B cell (primary cell): ENCODE measurements around the gene MVD. TPM values are rescaled to one million over a fixed set of nuclear protein-coding genes. Genes with fewer than 3 reads are reported as not detected.

ENCODE experiments used
- ATAC-seq: fragments of 200-7000 bp; cut with Tn5 transposase; one replicate; pipeline ENCODE4 v1.10.0; 2021; ENCODE audit warnings: low read depth, mild to moderate bottlenecking, moderate number of reproducible peaks, moderate library complexity
- CTCF ChIA-PET: fragments of 350-600 bp; sonication (Branson Sonifier 250); formaldehyde crosslinking; loops from one replicate; lab custom pipeline; 2021; ENCODE audit warnings: antibody characterized with exemption, inconsistent platforms; lab: Charles Lee
- POLR2A ChIA-PET: fragments of 350-600 bp; sonication (Branson Sonifier 250); formaldehyde crosslinking; loops from one replicate; lab custom pipeline; 2021; ENCODE audit warnings: antibody characterized with exemption; lab: Charles Lee
- DNase-seq: peaks from one replicate; pipeline ENCODE4 v3.0.0; 2013
- H2AFZ ChIP-seq: 2 replicates; pipeline ENCODE4 v1.6.1; 2012; ENCODE audit warnings: mild to moderate bottlenecking, low read depth, low read length; ENCODE audit not compliant: insufficient read depth, poor library complexity, severe bottlenecking
- H3K27ac ChIP-seq, 2 donors: 1 replicate in 1 of 2; 2 replicates in 1 of 2; pipeline ENCODE4 v1.5.1; 2012 to 2013; ENCODE audit warnings: low read length in 2 of 2, mild to moderate bottlenecking in 2 of 2, moderate library complexity in 1 of 2
- H3K27me3 ChIP-seq, 4 experiments: fragments of 200-600 bp in 1 of 4; sonication (generic) in 1 of 4; replicated peaks in 1 of 4; 1 replicate in 2 of 4; 2 replicates in 2 of 4; pipeline versions ENCODE4 v1.6.1 to v1.7.0; 2013 to 2016; ENCODE audit warnings: low read length in 3 of 4, mild to moderate bottlenecking in 2 of 4, mixed read lengths in 1 of 4, moderate library complexity in 1 of 4; ENCODE audit not compliant: insufficient read depth in 4 of 4, control insufficient read depth in 3 of 4; ENCODE audit errors: control extremely low read depth in 1 of 4
- H3K36me3 ChIP-seq, 2 experiments: replicated peaks in 1 of 2; 1 replicate in 1 of 2; 2 replicates in 1 of 2; pipeline versions ENCODE4 v1.6.1 to v1.7.1; 2013; ENCODE audit warnings: low read length in 1 of 2; ENCODE audit not compliant: insufficient read depth in 2 of 2, control insufficient read depth in 1 of 2; ENCODE audit errors: control extremely low read depth in 1 of 2, extremely low read depth in 1 of 2
- H3K4me1 ChIP-seq, 2 donors: fragments of 200-600 bp in 1 of 2; sonication (generic) in 1 of 2; 1 replicate in 1 of 2; 2 replicates in 1 of 2; pipeline versions ENCODE4 v1.5.1 to v1.6.1; 2013 to 2017; ENCODE audit warnings: low read length in 2 of 2; ENCODE audit not compliant: control insufficient read depth in 2 of 2, insufficient read depth in 2 of 2
- H3K4me2 ChIP-seq: replicated peaks from 2 replicates; pipeline ENCODE3; 2012; ENCODE audit warnings: mild to moderate bottlenecking, low read depth, low read length; ENCODE audit not compliant: poor library complexity, severe bottlenecking
- H3K4me3 ChIP-seq, 5 experiments: fragments of 200-600 bp in 1 of 5; sonication (generic) in 1 of 5; 1 replicate in 3 of 5; 2 replicates in 2 of 5; pipeline versions ENCODE4 v1.5.1 to v1.7.0; 2011 to 2016; ENCODE audit warnings: low read length in 4 of 5, mild to moderate bottlenecking in 4 of 5, low read depth in 2 of 5, control low read depth in 1 of 5, moderate library complexity in 1 of 5; ENCODE audit not compliant: insufficient read depth in 1 of 5; ENCODE audit errors: control extremely low read depth in 1 of 5, extremely low read depth in 1 of 5
- H3K79me2 ChIP-seq: fragments of 200-600 bp; sonication (generic); one replicate; pipeline ENCODE4 v1.6.0; 2016; ENCODE audit warnings: low read length; ENCODE audit not compliant: control insufficient read depth, insufficient read depth
- H3K9ac ChIP-seq: fragments of 200-600 bp; sonication (generic); 2 replicates; pipeline ENCODE4 v1.6.1; 2017; ENCODE audit warnings: mild to moderate bottlenecking, low read length, moderate library complexity
- H3K9me3 ChIP-seq, 3 donors: one replicate each; pipeline versions ENCODE4 v1.6.1 to v1.7.1; 2013; ENCODE audit warnings: low read length in 2 of 3; ENCODE audit not compliant: control insufficient read depth in 2 of 3, insufficient read depth in 1 of 3; ENCODE audit errors: control extremely low read depth in 1 of 3
- H4K20me1 ChIP-seq: 2 replicates; pipeline ENCODE4 v1.6.0; 2012; ENCODE audit warnings: mild to moderate bottlenecking, low read length; ENCODE audit not compliant: insufficient read depth, control insufficient read depth, poor library complexity, severe bottlenecking
- H3K27ac Mint-ChIP-seq: one replicate; pipeline ENCODE4 v1.8.0; 2021; ENCODE audit warnings: mixed read lengths
- H3K27me3 Mint-ChIP-seq: one replicate; pipeline ENCODE4 v1.8.0; 2021; ENCODE audit warnings: mixed read lengths
- H3K4me1 Mint-ChIP-seq: one replicate; pipeline ENCODE4 v1.8.0; 2021; ENCODE audit warnings: mixed read lengths
- H3K4me3 Mint-ChIP-seq: one replicate; pipeline ENCODE4 v1.8.0; 2021; ENCODE audit warnings: mixed read lengths
- H3K9me3 Mint-ChIP-seq: one replicate; pipeline ENCODE4 v1.8.0; 2022; ENCODE audit warnings: mixed read lengths; ENCODE audit not compliant: insufficient read depth
- CTCF ChIP-seq: fragments of 200-600 bp; IDR thresholded peaks from one replicate; pipeline ENCODE4 v1.8.0; 2022; ENCODE audit warnings: antibody characterized with exemption, mild to moderate bottlenecking
- EZH2 ChIP-seq: IDR thresholded peaks from 2 replicates; pipeline ENCODE4 v1.6.1; 2012; ENCODE audit warnings: borderline replicate concordance, low read depth, mild to moderate bottlenecking, moderate library complexity, low read length; ENCODE audit not compliant: insufficient read depth, poor library complexity, severe bottlenecking
- whole genome bisulfite sequencing: methylation state at CpG from one replicate; pipeline ENCODE4 v1.1.5; 2013; ENCODE audit warnings: missing lambda C conversion rate; ENCODE audit not compliant: insufficient coverage; 5-methylcytosine and 5-hydroxymethylcytosine counted together
- intact Hi-C: fragments of 100-400 bp; cut with micrococcal nuclease; formaldehyde crosslinking; loops from one replicate; pipeline ENCODE4 v1.10.0; 2022
- polyA plus RNA-seq: library from polyadenylated mRNA; depleted of rRNA; stranded (reverse); fragments of >200 nt; gene quantifications from 2 replicates; pipeline ENCODE4 v1.2.3, GENCODE V29; 2012
- total RNA-seq, 2 donors: library from RNA; stranded (reverse); fragments of 120-200 nt in 1 of 2; gene quantifications; 1 replicate in 1 of 2; 2 replicates in 1 of 2; pipeline versions ENCODE4 v1.2.3 to v1.2.4, GENCODE V29; 2013 to 2022

Gene MVD
- total and polyA plus RNA-seq, 2 donors (not counting 1 experiment from before 2014, with no cell fraction given), result 40.9 to 95.4 TPM

GRCh38 chr16:88701581-88702370 is 38.9 kb upstream of the MVD start:
- Histone ChIP-seq H3K4me1 (peaks cover 62 to 86% of the 10 kb centered on the region in 2 donors), H3K79me2 (peaks cover 64% of the 10 kb centered on the region), H2AFZ (peak overlapping the region; percentile 44), H3K9me3 (no peaks in the 10 kb centered on the region), H3K36me3 (peaks cover 0 to 34% of the 10 kb centered on the region in 2 experiments), H3K27ac (peak overlapping the region; percentile 84 to 91), H3K4me2 (peak overlapping the region; percentile 98), H3K27me3 (no peaks in the 10 kb centered on the region), H4K20me1 (peaks cover 18% of the 10 kb centered on the region), H3K9ac (peak overlapping the region; percentile 60), H3K4me3 (peak overlapping the region; percentile 14 to 69 (median 54))
- CTCF ChIA-PET, result interaction anchor here (0.8 to 2.1 kb wide), 7 partner anchors 11 to 264 kb away, joined by 3 to 13 read pairs (median 3); no protein-coding TSS in a partner anchor
- POLR2A ChIA-PET, result interaction anchor here (0.9 to 2.6 kb wide), 11 partner anchors 10 to 64 kb away, joined by 3 to 14 read pairs (median 4); partner anchors contain the start of genes IL17C and SNAI3
- DNase-seq, result no peak
- intact Hi-C loops, result loop anchor here (1.0 to 2.0 kb wide), 5 partner anchors 15 to 67 kb away; partner anchors contain the start of genes CYBA, MVD and SNAI3
- TF ChIP-seq EZH2 (no peak), CTCF (no peak)
- Mint-ChIP-seq H3K27ac (peak overlapping the region; percentile 96), H3K4me1 (peaks cover 70% of the 10 kb centered on the region), H3K27me3 (no peaks in the 10 kb centered on the region), H3K9me3 (no peaks in the 10 kb centered on the region), H3K4me3 (peak overlapping the region; percentile 84)
- WGBS, result 45% methylated on average over 30 of the region's 30 CpGs
- no peak for ATAC-seq
